Right cardiac atrium (tissue), 5 donors: ENCODE data around the gene AGPAT3. TPM values are rescaled to one million over a fixed set of nuclear protein-coding genes. Genes with fewer than 3 reads are reported as not detected.
"Not testable (repeated sequence)": the region's sequence is repeated elsewhere in the genome, so short reads cannot be mapped to it uniquely, and the experiment has no call there.

ENCODE experiments used
- ATAC-seq, 2 donors: fragments of 200-7000 bp; cut with Tn5 transposase; one replicate each; pipeline versions ENCODE4 v1.8.0 to v1.9.1; 2020; ENCODE audit warnings: moderate library complexity in 2 of 2, mild to moderate bottlenecking in 1 of 2
- DNase-seq, 3 donors: peaks; one replicate each; pipeline ENCODE4 v3.0.0-alpha.2; 2020
- H3K27ac ChIP-seq: one replicate; pipeline ENCODE4 v1.5.1; 2013; ENCODE audit warnings: mild to moderate bottlenecking, low read length, control low read depth, moderate library complexity
- H3K27me3 ChIP-seq: one replicate; pipeline ENCODE4 v1.6.1; 2013; ENCODE audit not compliant: control insufficient read depth, insufficient read depth
- H3K4me1 ChIP-seq: one replicate; pipeline ENCODE4 v1.6.1; 2013; ENCODE audit warnings: low read length; ENCODE audit not compliant: control insufficient read depth, insufficient read depth
- H3K4me3 ChIP-seq: one replicate; pipeline ENCODE4 v1.5.1; 2013; ENCODE audit warnings: low read length, control low read depth
- H3K9me3 ChIP-seq: one replicate; pipeline ENCODE4 v1.6.1; 2013; ENCODE audit warnings: low read length; ENCODE audit not compliant: control insufficient read depth
- WGBS: extraction: QIAGEN DNeasy Blood & Tissue Kit; methylation state at CpG from one replicate; pipeline ENCODE4 v1.1.7; 2013; 5-methylcytosine and 5-hydroxymethylcytosine counted together
- intact Hi-C, 4 donors: fragments of 100-400 bp; cut with DNase I; formaldehyde crosslinking; loops; one replicate each; pipeline versions ENCODE4 v1.11.0 to v1.14.0; 2022 to 2023
- long read RNA-seq, 4 donors: library from polyadenylated mRNA; unstranded; transcript quantifications; one replicate each; pipeline ENCODE4 v2.0.0, GENCODE V29; 2020 to 2021
- polyA plus RNA-seq: library from polyadenylated mRNA; stranded (reverse); fragments of 200-250 nt; gene quantifications from one replicate; pipeline ENCODE4 v1.2.3, GENCODE V29; 2013
- total RNA-seq, 4 donors: library from RNA; stranded (reverse); fragmentation: NEBNext Ultra II Directional; extraction: Animal tissue kit (Norgen Biotek cat#: 25700); gene quantifications; one replicate each; pipeline ENCODE4 v1.2.1, GENCODE V29; 2021
- donor health status: healthy with polysubstance abuse.
- donor health status: DM: no; HTN: yes; CAD: no.
- donor health status: DM: no; HTN: no; CAD: no.
- donor health status: DM: no; HTN: yes; CAD: no; lungs with severe emphysema.
- donor health status: DM: yes; HTN: yes; CAD: no.

AGPAT3 gene
- 10 to 100 TPM; 50.6 to 71.1 (median 62.5) TPM for total RNA-seq
- 32.0 TPM for polyA plus RNA-seq
- long read RNA-seq, donor 1, full-length matches to known transcripts, result 11 of 93 reads
- long read RNA-seq, donor 1, partial matches to known transcripts, result 4 of 93 reads
- long read RNA-seq, donor 1, other reads (novel, unspliced or antisense), result 78 of 93 reads
- long read RNA-seq, donor 2, full-length matches to known transcripts, result 9 of 33 reads
- long read RNA-seq, donor 2, partial matches to known transcripts, result 1 of 33 reads
- long read RNA-seq, donor 2, other reads (novel, unspliced or antisense), result 23 of 33 reads
- long read RNA-seq, donor 3, full-length matches to known transcripts, result 2 of 72 reads
- long read RNA-seq, donor 3, partial matches to known transcripts, result 4 of 72 reads
- long read RNA-seq, donor 3, other reads (novel, unspliced or antisense), result 66 of 72 reads
- long read RNA-seq, donor 4, full-length matches to known transcripts, result 3 of 36 reads
- long read RNA-seq, donor 4, partial matches to known transcripts, result 0 of 36 reads
- long read RNA-seq, donor 4, other reads (novel, unspliced or antisense), result 33 of 36 reads

DNA sequence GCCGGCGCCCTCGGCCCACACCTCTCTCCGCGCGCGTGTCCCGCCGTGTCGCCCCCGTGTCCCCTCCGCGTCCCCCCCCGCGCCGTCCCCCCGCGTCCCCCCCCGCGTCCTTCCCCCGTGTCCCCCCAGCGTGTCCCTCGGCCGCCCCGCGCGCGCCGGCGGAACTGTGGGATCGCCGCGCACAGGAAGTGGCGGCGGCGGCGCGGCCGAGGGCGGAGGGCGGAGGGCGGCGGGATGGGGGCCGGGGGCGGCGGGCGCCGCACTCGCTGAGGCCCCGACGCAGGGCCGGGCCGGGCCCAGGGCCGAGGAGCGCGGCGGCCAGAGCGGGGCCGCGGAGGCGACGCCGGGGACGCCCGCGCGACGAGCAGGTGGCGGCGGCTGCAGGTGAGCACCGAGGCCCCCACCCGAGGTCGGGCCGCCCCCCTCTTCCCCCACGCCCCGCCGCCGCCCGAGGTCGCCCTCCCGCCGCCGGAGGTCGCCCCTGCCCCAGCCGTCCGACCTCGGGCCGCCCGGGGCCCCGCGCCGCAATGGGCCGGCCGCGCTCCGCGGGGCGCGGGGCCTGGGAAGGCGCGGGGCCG, at the start of gene AGPAT3:
Gene AGPAT3 (plus strand): TSS at position 262 of the 578 bp plus-strand sequence. CDS start 94,459 bp downstream, outside the sequence.
- under 1% methylated on average over 101 of the region's 102 CpGs for WGBS
- intact Hi-C loops, result loop anchor here in 3 of 4 donors (5.0 to 10.0 kb wide), 3 partner anchors 60 to 70 kb away; no protein-coding TSS in a partner anchor
- Histone ChIP-seq H3K27me3 (no peaks in the 10 kb centered on the region), H3K4me1 (peaks cover 7% of the 10 kb centered on the region), H3K9me3 (no peaks in the 10 kb centered on the region), H3K27ac (peak within 1 kb of the TSS; percentile 65), H3K4me3 (peak within 1 kb of the TSS; percentile 93)
- ATAC-seq, result peak; percentile 5 to 16
- peak in 2 of 3 donors; percentile 40 to 75 for DNase-seq

- DNase-seq, result peak in 1 of 3 donors; percentile 36
- Histone ChIP-seq H3K4me3 (no peak overlapping the region), H3K27ac (no peak overlapping the region), H3K9me3 (no peaks in the 10 kb centered on the region), H3K4me1 (no peaks in the 10 kb centered on the region), H3K27me3 (no peaks in the 10 kb centered on the region)
- 93% methylated on average over 15 of the region's 15 CpGs for WGBS
- intact Hi-C loops, result no loop called here
- ATAC-seq, result no peak
These were observed 49.0 kb upstream of the AGPAT3 start for GRCh38 chr21:43815991-43816390.

- H3K27me3 ChIP-seq, result no peaks in the 10 kb centered on the region
- DNase-seq (peak in 2 of 3 donors; percentile 37 to 47), ATAC-seq (no peak)
- intact Hi-C loops, result no loop called here
- H3K27ac ChIP-seq, result no peak overlapping the region
- no peaks in the 10 kb centered on the region for H3K4me1 ChIP-seq
- no peak overlapping the region for H3K4me3 ChIP-seq
- no peaks in the 10 kb centered on the region for H3K9me3 ChIP-seq
- 77% methylated on average over 14 of the region's 14 CpGs for whole genome bisulfite sequencing
These were observed 48.4 kb upstream of the AGPAT3 start for GRCh38 chr21:43816611-43817071.

- Histone ChIP-seq H3K4me1 (no peaks in the 10 kb centered on the region), H3K4me3 (no peak overlapping the region), H3K9me3 (no peaks in the 10 kb centered on the region), H3K27me3 (no peaks in the 10 kb centered on the region), H3K27ac (no peak overlapping the region)
- ATAC-seq, result no peak
- intact Hi-C loops, result no loop called here
- WGBS, result 87% methylated on average over 29 of the region's 29 CpGs
- peak in 2 of 3 donors; percentile 51 to 64 for DNase-seq
These were observed 47.6 kb upstream of the AGPAT3 start for GRCh38 chr21:43817157-43818086.

GRCh38 chr21:43818685-43819084, 46.3 kb upstream of the AGPAT3 start:
- ATAC-seq, result no peak
- no peaks in the 10 kb centered on the region for H3K9me3 ChIP-seq
- no peaks in the 10 kb centered on the region for H3K27me3 ChIP-seq
- WGBS, result 69% methylated on average over 3 of the region's 3 CpGs
- no peak overlapping the region for H3K27ac ChIP-seq
- H3K4me1 ChIP-seq, result no peaks in the 10 kb centered on the region
- intact Hi-C loops, result no loop called here
- peak in 1 of 3 donors; percentile 9 for DNase-seq
- H3K4me3 ChIP-seq, result no peak overlapping the region

DNA sequence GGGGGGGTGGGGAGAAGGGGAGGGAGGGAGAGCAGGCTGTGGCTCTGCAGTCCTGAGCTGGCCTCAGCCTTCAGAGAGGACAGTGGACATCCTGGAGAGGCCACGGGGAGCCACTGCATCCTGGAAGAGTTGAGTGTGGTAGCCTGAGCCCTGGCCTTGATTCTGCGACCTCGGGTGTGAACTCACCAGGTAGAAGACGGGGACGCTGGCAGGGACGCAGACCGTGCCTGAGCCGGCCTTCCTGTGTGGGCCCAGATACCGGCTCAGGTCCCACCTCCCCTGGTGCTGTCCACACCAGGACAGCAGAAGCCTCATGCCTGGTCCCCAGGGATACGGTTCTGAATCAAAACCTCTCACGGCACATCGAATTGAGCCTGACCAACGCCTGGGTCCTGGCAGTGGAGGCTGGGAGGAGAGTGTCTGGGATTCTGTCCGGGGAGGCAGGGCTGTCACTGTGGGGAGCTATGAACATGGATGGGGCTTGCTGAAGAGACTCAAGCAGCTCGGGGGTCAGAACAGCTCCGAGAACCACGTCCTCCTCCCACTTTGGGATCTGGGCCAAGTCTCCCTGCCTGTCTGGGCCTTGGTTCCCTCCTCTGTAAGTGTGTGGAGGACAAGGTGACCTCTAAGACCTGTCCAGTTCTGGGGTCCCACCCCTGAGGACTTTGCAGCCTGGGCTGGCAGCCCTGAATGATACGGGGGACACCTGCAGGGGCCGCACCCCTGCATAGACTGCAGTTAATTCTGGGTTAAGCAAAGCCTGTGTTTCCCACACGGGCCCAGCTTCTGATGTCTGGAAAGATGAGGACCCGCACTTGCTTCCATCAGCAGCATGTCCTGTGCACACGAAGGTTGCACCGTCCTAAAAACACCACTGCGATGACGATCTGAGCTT, 45.3 kb upstream of the AGPAT3 start:
- intact Hi-C loops, result no loop called here
- Histone ChIP-seq H3K4me3 (no peak overlapping the region), H3K27ac (no peak overlapping the region), H3K9me3 (no peaks in the 10 kb centered on the region), H3K27me3 (no peaks in the 10 kb centered on the region), H3K4me1 (no peaks in the 10 kb centered on the region)
- ATAC-seq, result no peak
- DNase-seq, result peak in 2 of 3 donors; percentile 38 to 47
- 91% methylated on average over 25 of the region's 25 CpGs for WGBS

- H3K4me1 ChIP-seq, result no peaks in the 10 kb centered on the region
- no peak overlapping the region for H3K4me3 ChIP-seq
- no peak for ATAC-seq
- no peaks in the 10 kb centered on the region for H3K27me3 ChIP-seq
- H3K27ac ChIP-seq, result no peak overlapping the region
- 93% methylated on average over 11 of the region's 11 CpGs for WGBS
- no peaks in the 10 kb centered on the region for H3K9me3 ChIP-seq
- DNase-seq, result peak in 1 of 3 donors; percentile 7
- intact Hi-C loops, result no loop called here
These were observed 44.6 kb upstream of the AGPAT3 start for GRCh38 chr21:43820466-43820865.

DNA sequence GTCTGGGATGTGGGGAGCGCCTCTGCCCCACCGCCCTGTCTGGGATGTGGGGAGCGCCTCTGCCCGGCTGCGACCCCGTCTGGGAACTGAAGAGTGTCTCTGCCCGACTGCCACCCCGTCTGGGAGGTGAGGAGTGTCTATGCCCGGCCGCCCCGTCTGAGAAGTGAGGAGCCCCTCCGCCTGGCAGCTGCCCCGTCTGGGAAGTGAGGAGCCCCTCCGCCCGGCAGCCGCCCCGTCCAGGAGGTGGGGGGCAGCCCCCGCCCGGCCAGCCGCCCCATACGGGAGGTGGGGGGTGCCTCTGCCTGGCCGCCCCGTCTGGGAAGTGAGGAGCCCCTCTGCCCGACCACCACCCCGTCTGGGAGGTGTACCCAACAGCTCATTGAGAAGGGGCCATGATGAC, 42.9 kb upstream of the AGPAT3 start:
- H3K9me3 ChIP-seq, H3K27ac ChIP-seq, ATAC-seq, H3K4me1 ChIP-seq, H3K27me3 ChIP-seq, H3K4me3 ChIP-seq, intact Hi-C loops: not testable (repeated sequence)
- WGBS, result 96% methylated on average over 25 of the region's 25 CpGs
- DNase-seq, result peak in 2 of 3 donors; percentile 29 to 37

DNA sequence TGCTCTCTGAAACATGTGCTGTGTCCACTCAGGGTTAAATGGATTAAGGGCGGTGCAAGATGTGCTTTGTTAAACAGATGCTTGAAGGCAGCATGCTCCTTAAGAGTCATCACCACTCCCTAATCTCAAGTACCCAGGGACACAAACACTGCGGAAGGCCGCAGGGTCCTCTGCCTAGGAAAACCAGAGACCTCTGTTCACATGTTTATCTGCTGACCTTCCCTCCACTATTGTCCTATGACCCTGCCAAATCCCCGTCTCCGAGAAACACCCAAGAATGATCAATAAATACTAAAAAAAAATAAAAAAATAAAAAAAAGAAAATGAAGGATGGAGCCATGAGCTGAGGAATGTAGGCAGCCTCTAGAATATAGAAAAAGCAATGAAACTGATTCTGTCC, 42.3 kb upstream of the AGPAT3 start:
- H3K4me1 ChIP-seq, DNase-seq, ATAC-seq, H3K27me3 ChIP-seq, intact Hi-C loops, H3K27ac ChIP-seq, H3K4me3 ChIP-seq, H3K9me3 ChIP-seq: not testable (repeated sequence)
- 95% methylated on average over 2 of the region's 5 CpGs for whole genome bisulfite sequencing
